DOHH2 (cell line): ENCODE results near the gene HIVEP2.

Experiments used
- CTCF ChIP-seq: fragments of 200-600 bp; sonication (generic); IDR thresholded peaks from one replicate; pipeline ENCODE4 v1.5.1; 2014; ENCODE audit warnings: antibody characterized with exemption, mild to moderate bottlenecking, low read depth, low read length; ENCODE audit not compliant: poor library complexity, severe bottlenecking
- EZH2phosphoT487 ChIP-seq: fragments of 200-600 bp; sonication (generic); IDR thresholded peaks from 2 replicates; pipeline ENCODE4 v1.6.1; 2017; ENCODE audit warnings: borderline replicate concordance, mild to moderate bottlenecking, antibody characterized with exemption, low read length, moderate library complexity, mixed read lengths

GRCh38 chr6:142728364-142728763 lies 216.6 kb downstream of the HIVEP2 start:
- TF ChIP-seq CTCF, result no peak
- TF ChIP-seq EZH2phosphoT487, result no peak
